ENCODE results near the gene HCN2.

The HCN2 gene

GRCh38 chr19:642767-643727 lies 53.4 kb downstream of the HCN2 start:
- no peak for DNase-seq

GRCh38 chr19:643736-644135 lies 54.1 kb downstream of the HCN2 start:
- DNase-seq, result no peak

GRCh38 chr19:644363-644762 lies 54.7 kb downstream of the HCN2 start:
- DNase-seq, result no peak

GRCh38 chr19:644789-645188 lies 55.1 kb downstream of the HCN2 start:
- no peak for DNase-seq

DNA sequence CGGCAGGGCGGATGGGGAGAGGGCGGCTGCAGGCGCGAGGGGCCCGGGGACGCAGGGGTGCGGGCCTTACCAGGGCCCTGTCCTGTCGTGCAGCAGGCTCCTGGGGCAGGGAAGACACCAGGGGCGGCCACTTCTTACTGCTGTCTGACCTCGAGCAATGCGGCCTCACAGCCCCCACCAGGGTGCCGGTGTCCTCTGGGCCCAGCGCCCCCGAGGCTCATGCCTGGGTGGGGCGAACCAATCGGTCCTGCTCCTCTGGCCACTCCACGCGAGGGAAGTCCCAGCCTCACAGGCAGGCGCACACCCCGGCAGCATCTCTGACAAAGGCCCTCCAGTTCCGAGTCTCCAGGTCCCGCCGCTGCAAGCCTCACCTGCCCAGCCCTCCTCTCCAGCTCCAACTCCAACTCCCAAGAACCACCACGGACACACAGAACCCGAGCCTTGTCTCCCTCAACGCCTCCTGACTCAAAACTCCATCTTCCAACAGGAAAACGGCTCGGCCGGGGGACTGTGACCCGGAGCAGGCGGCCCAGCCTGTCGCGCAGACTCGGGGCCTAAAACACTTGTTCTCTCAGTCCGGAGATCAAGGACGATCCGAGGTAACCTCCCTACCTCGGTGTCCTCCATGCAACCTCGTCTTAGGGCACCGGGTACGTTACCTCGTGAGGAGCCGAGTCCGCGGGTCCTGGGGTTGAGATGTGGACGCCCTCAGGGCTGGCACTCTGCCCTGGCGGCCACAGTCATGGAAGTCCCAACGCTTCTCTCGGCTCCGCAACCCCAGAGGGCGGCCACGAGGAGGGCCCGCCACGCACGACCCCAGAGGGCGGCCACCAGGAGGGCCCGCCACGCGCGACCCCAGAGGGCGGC lies 56.5 kb downstream of the HCN2 start:
- no peak for DNase-seq

GRCh38 chr19:646779-647565 lies 57.3 kb downstream of the HCN2 start:
- no peak for DNase-seq

- DNase-seq, result peak; percentile 1
Measured at GRCh38 chr19:647566-648284, 58.0 kb downstream of the HCN2 start.

- DNase-seq, result peak; percentile 1
Measured at GRCh38 chr19:648305-648704, 58.6 kb downstream of the HCN2 start.

- DNase-seq, result peak; percentile 1
Measured at GRCh38 chr19:648904-649801, 59.5 kb downstream of the HCN2 start.

GRCh38 chr19:650121-650520 lies 60.4 kb downstream of the HCN2 start:
- no peak for DNase-seq

- no peak for DNase-seq
Measured at GRCh38 chr19:651114-651818, 61.6 kb downstream of the HCN2 start.

GRCh38 chr19:651991-652390 lies 62.3 kb downstream of the HCN2 start:
- DNase-seq, result no peak

GRCh38 chr19:652467-653389 lies 63.0 kb downstream of the HCN2 start:
- DNase-seq, result peak; percentile 1

DNA sequence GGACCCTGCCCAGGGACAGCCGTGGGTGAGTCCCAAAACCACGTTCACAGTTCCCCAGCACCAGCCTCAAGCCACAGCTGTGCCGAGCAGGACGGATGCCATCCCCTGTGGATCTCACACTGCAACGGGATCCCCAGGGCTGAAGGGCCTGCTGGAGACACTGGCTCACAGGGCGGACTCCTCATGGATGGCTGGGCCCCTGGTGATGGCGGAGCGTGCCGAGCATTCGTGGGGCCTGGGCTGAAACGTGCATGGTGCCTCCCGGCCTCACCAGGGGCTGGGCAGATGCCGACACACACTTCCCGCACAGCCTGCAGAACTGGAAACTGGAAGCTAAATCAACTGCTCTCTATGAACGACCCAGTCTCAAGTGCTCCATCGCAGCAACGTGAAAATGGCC lies 63.7 kb downstream of the HCN2 start:
- DNase-seq, result no peak

DNA sequence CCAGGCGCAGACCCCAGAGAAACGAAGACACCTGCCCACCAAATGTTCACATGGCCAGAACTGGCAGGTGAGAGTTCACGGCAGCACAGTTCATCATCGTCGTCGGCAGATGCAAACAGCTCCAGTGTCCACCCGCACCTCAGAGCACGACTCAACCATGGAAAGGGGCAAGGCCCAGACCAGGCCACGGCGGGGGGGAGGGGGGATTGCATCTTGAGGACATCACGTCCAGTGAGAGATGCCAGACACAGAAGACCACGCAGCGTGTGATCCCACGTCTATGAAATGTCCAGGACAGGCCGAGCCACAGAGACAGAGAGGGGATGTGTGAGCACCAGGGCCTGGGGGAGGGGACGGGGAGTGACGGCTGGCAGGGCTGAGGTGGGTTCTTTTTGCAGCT lies 66.0 kb downstream of the HCN2 start:
- DNase-seq, result peak; percentile 1

GRCh38 chr19:656751-657559 lies 67.3 kb downstream of the HCN2 start:
- DNase-seq, result peak; percentile 2

GRCh38 chr19:657611-658010 lies 67.9 kb downstream of the HCN2 start:
- peak; percentile 1 for DNase-seq
